ENCODE results near the gene MSI2. TPM values are rescaled to one million over a fixed set of nuclear protein-coding genes. Genes with fewer than 3 reads are reported as not detected.

Gene MSI2
- total RNA-seq, 2 experiments from 2014 or later, result 59.6 to 61.7 TPM

DNA sequence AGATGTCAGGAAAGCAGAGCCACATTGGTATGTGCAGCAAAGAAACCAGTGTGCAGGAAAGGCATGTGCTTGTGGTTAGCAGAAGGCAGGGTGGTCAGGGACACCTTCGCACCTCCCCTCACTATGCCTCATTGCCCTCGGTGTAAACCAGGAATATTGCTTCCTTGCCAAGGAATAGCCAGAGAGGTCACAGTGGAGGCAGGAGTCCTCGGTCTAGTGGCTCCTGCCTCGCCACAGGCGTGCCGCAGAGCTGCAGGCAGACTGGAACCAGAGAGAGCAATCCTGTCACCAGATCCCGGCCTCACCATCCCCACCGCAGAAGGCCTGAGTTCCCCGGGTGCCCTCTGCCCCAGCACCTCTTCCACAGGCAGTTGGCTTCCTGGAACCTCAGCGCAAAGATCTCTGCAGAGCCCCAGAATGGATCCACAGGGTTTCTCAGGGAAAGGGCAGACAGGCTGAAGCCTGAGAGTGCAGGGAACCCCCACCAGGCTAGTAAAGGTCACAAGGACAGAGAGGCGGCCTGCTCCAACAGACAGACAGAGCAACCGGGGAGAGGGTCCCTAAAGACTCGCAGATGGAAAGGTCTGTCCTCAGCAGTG lies 467.2 kb downstream of the MSI2 start:
- H3K4me1 Mint-ChIP-seq (ENCODE audit: low read depth), result no peaks in the 10 kb centered on the region
- no peaks in the 10 kb centered on the region for H3K36me3 Mint-ChIP-seq (ENCODE audit: low read depth)
- ATAC-seq (no peak), DNase-seq (no peak)
- no peak overlapping the region for H3K27ac Mint-ChIP-seq
- POLR2A ChIA-PET, result no interaction called here
- no peaks in the 10 kb centered on the region for H3K9me3 Mint-ChIP-seq
- CTCF ChIA-PET, result no interaction called here
- intact Hi-C loops (cut with micrococcal nuclease), result no loop called here
- no peak for TF ChIP-seq CTCF (IDR thresholded peaks at IDR 0.05)
- no peaks in the 10 kb centered on the region for H3K27me3 Mint-ChIP-seq
- H3K4me3 Mint-ChIP-seq, result no peak overlapping the region

DNA sequence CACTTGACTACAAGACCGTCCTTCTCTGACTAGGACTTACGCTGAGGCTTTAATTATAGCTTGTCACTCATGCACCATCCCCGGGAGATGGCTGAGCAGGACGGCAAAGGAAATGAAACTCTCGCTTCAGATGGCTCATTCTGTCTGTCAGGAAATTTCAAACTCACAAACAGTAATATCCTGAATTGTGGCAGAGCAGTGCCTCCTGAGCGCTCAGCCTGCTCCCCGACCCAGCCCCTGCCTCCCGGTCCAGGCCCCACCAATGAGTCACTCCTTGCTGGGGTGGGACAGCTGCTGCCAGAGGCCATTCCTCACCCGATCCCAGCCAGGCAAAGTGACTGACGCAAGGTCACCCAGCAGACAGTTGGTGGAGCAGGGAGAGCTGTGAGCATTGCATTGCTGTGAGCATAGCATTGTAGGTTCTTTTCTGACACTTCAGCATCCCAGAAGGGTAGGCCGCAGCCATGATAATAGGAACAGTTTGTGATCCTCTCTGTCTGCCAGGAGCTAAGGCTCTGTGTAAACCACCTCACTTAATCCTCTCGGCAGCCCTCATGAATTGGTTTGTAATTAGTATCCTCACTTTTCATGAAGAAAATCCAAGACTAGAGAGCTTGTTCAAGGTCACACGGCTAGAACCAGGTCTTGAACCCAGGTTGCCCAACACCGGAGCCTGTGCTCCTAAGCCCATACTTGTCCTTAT lies 467.9 kb downstream of the MSI2 start:
- CTCF ChIA-PET, result interaction anchor here (0.8 to 1.1 kb wide), 2 partner anchors 16 to 52 kb away, joined by 3 read pairs; no protein-coding TSS in a partner anchor
- DNase-seq, result no peak
- no peak for TF ChIP-seq CTCF (IDR thresholded peaks at IDR 0.05)
- H3K27me3 Mint-ChIP-seq, result no peaks in the 10 kb centered on the region
- intact Hi-C loops (cut with micrococcal nuclease), result no loop called here
- no peaks in the 10 kb centered on the region for H3K36me3 Mint-ChIP-seq (ENCODE audit: low read depth)
- H3K4me1 Mint-ChIP-seq (ENCODE audit: low read depth), result no peaks in the 10 kb centered on the region
- no peak for ATAC-seq
- POLR2A ChIA-PET, result interaction anchor here (0.9 kb wide), 1 partner anchor 12 kb away, joined by 3 read pairs; no protein-coding TSS in a partner anchor
- no peaks in the 10 kb centered on the region for H3K9me3 Mint-ChIP-seq
- H3K4me3 Mint-ChIP-seq, result no peak overlapping the region
- H3K27ac Mint-ChIP-seq, result no peak overlapping the region

DNA sequence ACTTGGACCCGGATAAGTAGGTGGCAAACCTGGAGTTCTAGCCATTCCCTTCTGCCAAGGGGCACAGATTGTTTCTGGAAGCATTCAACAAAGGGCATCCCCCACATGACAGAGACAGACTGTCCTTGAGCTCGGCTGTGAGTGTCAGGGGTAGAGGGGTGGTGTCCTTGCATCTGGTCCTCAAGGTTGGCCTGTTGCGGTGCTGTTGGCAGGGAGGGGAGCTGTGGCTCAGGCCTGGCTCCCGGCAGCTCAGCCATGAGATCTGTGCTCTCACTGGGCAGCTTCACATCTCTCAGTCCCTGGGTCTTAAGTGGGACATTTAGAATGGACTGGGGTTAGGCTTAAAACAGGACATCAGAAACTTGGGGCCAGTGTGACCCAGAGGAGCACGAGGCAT lies 468.4 kb downstream of the MSI2 start:
- intact Hi-C loops (cut with micrococcal nuclease), result no loop called here
- Mint-ChIP-seq H3K27me3 (no peaks in the 10 kb centered on the region), H3K27ac (no peak overlapping the region), H3K4me3 (no peak overlapping the region), H3K9me3 (no peaks in the 10 kb centered on the region), H3K4me1 (ENCODE audit: low read depth) (no peaks in the 10 kb centered on the region), H3K36me3 (ENCODE audit: low read depth) (no peaks in the 10 kb centered on the region)
- DNase-seq (no peak), ATAC-seq (no peak)
- POLR2A ChIA-PET, result interaction anchor here (0.9 kb wide), 1 partner anchor 12 kb away, joined by 3 read pairs; no protein-coding TSS in a partner anchor
- CTCF ChIA-PET, result interaction anchor here (0.8 to 1.1 kb wide), 2 partner anchors 16 to 53 kb away, joined by 3 read pairs; no protein-coding TSS in a partner anchor
- no peak for TF ChIP-seq CTCF (IDR thresholded peaks at IDR 0.05)

GRCh38 chr17:57726213-57726790 lies 470.0 kb downstream of the MSI2 start:
- no peak for TF ChIP-seq CTCF (IDR thresholded peaks at IDR 0.05)
- Mint-ChIP-seq H3K9me3 (no peaks in the 10 kb centered on the region), H3K27me3 (no peaks in the 10 kb centered on the region), H3K4me3 (no peak overlapping the region), H3K4me1 (ENCODE audit: low read depth) (no peaks in the 10 kb centered on the region), H3K36me3 (ENCODE audit: low read depth) (no peaks in the 10 kb centered on the region), H3K27ac (no peak overlapping the region)
- ChIA-PET CTCF (interaction anchor here (1.2 kb wide), 1 partner anchor 17 kb away, joined by 3 read pairs; no protein-coding TSS in a partner anchor), POLR2A (no interaction called here)
- DNase-seq, result no peak
- no peak for ATAC-seq
- intact Hi-C loops (cut with micrococcal nuclease), result no loop called here

DNA sequence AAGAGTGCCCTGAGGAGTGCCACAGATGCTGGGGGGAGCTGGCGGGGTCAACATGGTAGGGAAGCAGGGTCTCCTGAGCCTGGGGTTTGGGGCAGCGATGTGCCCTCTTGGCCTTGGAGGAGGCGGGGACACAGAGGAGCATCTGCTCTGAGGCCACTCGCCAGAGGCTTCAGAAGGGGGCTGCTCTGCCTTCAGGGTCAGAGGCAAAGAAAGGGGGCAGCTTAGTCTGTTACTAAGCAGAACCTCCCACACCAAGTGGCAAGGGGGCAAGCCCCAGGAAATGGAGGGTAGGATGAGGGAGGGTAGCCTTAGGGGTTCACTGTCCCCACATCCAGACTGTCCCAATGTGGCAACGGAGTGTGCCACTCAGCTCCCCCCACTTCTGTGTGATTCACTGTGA lies 470.5 kb downstream of the MSI2 start:
- no peaks in the 10 kb centered on the region for H3K27me3 Mint-ChIP-seq
- DNase-seq (no peak), ATAC-seq (no peak)
- no peak overlapping the region for H3K27ac Mint-ChIP-seq
- no peaks in the 10 kb centered on the region for H3K9me3 Mint-ChIP-seq
- ChIA-PET POLR2A (no interaction called here), CTCF (interaction anchor here (1.2 kb wide), 1 partner anchor 16 kb away, joined by 3 read pairs; no protein-coding TSS in a partner anchor)
- H3K4me1 Mint-ChIP-seq (ENCODE audit: low read depth), result no peaks in the 10 kb centered on the region
- no peak for TF ChIP-seq CTCF (IDR thresholded peaks at IDR 0.05)
- intact Hi-C loops (cut with micrococcal nuclease), result no loop called here
- no peaks in the 10 kb centered on the region for H3K36me3 Mint-ChIP-seq (ENCODE audit: low read depth)
- H3K4me3 Mint-ChIP-seq, result no peak overlapping the region

All from activated CD8-positive, alpha-beta T cell treated with anti-CD3 and anti-CD28 coated beads for 36 hours (primary cell).